ENCODE results near the gene SLC24A3.

Gene SLC24A3

GRCh38 chr20:19256085-19256484 lies 43.6 kb downstream of the SLC24A3 start:
- H3K4me1 ChIP-seq (ENCODE audit: control insufficient read depth in 1 of 2, insufficient read depth in 1 of 2, low read depth in 1 of 2, low read length in 1 of 2), result peaks cover 34 to 49% of the 10 kb centered on the region in 2 experiments

GRCh38 chr20:19256906-19257595 lies 44.6 kb downstream of the SLC24A3 start:
- Histone ChIP-seq H3K4me3 (ENCODE audit: low read depth in 1 of 2, low read length in 1 of 2) (no peak overlapping the region), H3K27me3 (no peaks in the 10 kb centered on the region), H3K27ac (no peak overlapping the region), H3K36me3 (no peaks in the 10 kb centered on the region), H3K9me3 (no peaks in the 10 kb centered on the region), H3K4me1 (ENCODE audit: control insufficient read depth in 1 of 2, insufficient read depth in 1 of 2, low read depth in 1 of 2, low read length in 1 of 2) (peaks cover 29 to 42% of the 10 kb centered on the region in 2 experiments)
- no peak for TF ChIP-seq CTCF (IDR thresholded peaks at IDR 0.05)

More at GRCh38 chr20:19256085-19256484, 43.6 kb downstream of the SLC24A3 start:
- H3K36me3 ChIP-seq, result no peaks in the 10 kb centered on the region
- H3K9me3 ChIP-seq, result no peaks in the 10 kb centered on the region
- H3K4me3 ChIP-seq (ENCODE audit: low read depth in 1 of 2, low read length in 1 of 2), result no peak overlapping the region
- H3K27me3 ChIP-seq, result no peaks in the 10 kb centered on the region
- TF ChIP-seq CTCF (IDR thresholded peaks at IDR 0.05), result no peak
- H3K27ac ChIP-seq, result no peak overlapping the region

- H3K27me3 ChIP-seq, result no peaks in the 10 kb centered on the region
- H3K27ac ChIP-seq, result no peak overlapping the region
- H3K4me1 ChIP-seq (ENCODE audit: control insufficient read depth in 1 of 2, insufficient read depth in 1 of 2, low read depth in 1 of 2, low read length in 1 of 2), result peaks cover 20 to 37% of the 10 kb centered on the region in 2 experiments
- no peak for TF ChIP-seq CTCF (IDR thresholded peaks at IDR 0.05)
- H3K36me3 ChIP-seq, result no peaks in the 10 kb centered on the region
- no peaks in the 10 kb centered on the region for H3K9me3 ChIP-seq
- no peak overlapping the region for H3K4me3 ChIP-seq (ENCODE audit: low read depth in 1 of 2, low read length in 1 of 2)
Observed at GRCh38 chr20:19257865-19258264, 45.4 kb downstream of the SLC24A3 start.

- H3K9me3 ChIP-seq, result no peaks in the 10 kb centered on the region
Observed at GRCh38 chr20:19259141-19259591, 46.7 kb downstream of the SLC24A3 start.

GRCh38 chr20:19260412-19261090 lies 48.1 kb downstream of the SLC24A3 start:
- Histone ChIP-seq H3K4me1 (ENCODE audit: control insufficient read depth in 1 of 2, insufficient read depth in 1 of 2, low read depth in 1 of 2, low read length in 1 of 2) (peaks cover 17 to 26% of the 10 kb centered on the region in 2 experiments), H3K27me3 (no peaks in the 10 kb centered on the region), H3K9me3 (no peaks in the 10 kb centered on the region), H3K36me3 (no peaks in the 10 kb centered on the region), H3K27ac (peak overlapping the region; percentile 1), H3K4me3 (ENCODE audit: low read depth in 1 of 2, low read length in 1 of 2) (no peak overlapping the region)
- TF ChIP-seq CTCF (IDR thresholded peaks at IDR 0.05), result no peak

More at GRCh38 chr20:19259141-19259591, 46.7 kb downstream of the SLC24A3 start:
- H3K4me3 ChIP-seq (ENCODE audit: low read depth in 1 of 2, low read length in 1 of 2), result no peak overlapping the region
- H3K4me1 ChIP-seq (ENCODE audit: control insufficient read depth in 1 of 2, insufficient read depth in 1 of 2, low read depth in 1 of 2, low read length in 1 of 2), result peaks cover 17 to 33% of the 10 kb centered on the region in 2 experiments
- no peaks in the 10 kb centered on the region for H3K36me3 ChIP-seq
- no peaks in the 10 kb centered on the region for H3K27me3 ChIP-seq
- no peak overlapping the region for H3K27ac ChIP-seq
- TF ChIP-seq CTCF (IDR thresholded peaks at IDR 0.05), result no peak
